HG02623 (cell line): ENCODE data around the gene OR7C1.
"Not testable (repeated sequence)": the region's sequence is repeated elsewhere in the genome, so short reads cannot be mapped to it uniquely, and the experiment has no call there.

Experiments used
- ATAC-seq: cut with Tn5 transposase; IDR thresholded peaks from one replicate; pipeline ENCODE4 v1.9.1; 2021; ENCODE audit warnings: moderate library complexity; ENCODE audit not compliant: unreplicated experiment

The OR7C1 gene

DNA sequence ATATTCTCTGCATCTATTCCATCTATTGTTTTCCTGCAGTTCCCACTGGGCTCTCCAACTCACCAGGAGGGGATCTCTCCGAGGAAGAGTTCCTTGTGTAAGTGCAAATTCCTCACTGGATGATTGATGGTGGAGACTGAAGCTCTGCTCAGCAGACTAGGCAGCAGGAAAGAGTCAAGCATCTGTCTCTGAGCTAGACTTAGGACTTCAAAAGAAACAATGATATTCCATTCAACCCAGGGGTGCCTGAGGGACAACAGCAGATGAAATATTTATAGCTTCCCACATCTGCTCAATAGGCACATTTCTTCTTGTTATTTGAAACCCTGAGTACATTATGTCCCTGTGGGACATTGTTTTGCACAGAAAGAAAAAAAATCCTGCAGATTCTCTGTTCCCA lies at the start of gene OR7C1, which contains the start of gene OR7A5:
TSS of gene OR7C1 (minus strand) at position 175 of the 400 bp plus-strand sequence. CDS start 35,049 bp downstream, outside the sequence.
TSS of gene OR7A5 (minus strand) at position 175 of the 400 bp plus-strand sequence. CDS start 6,944 bp downstream, outside the sequence.
- ATAC-seq: no peak

DNA sequence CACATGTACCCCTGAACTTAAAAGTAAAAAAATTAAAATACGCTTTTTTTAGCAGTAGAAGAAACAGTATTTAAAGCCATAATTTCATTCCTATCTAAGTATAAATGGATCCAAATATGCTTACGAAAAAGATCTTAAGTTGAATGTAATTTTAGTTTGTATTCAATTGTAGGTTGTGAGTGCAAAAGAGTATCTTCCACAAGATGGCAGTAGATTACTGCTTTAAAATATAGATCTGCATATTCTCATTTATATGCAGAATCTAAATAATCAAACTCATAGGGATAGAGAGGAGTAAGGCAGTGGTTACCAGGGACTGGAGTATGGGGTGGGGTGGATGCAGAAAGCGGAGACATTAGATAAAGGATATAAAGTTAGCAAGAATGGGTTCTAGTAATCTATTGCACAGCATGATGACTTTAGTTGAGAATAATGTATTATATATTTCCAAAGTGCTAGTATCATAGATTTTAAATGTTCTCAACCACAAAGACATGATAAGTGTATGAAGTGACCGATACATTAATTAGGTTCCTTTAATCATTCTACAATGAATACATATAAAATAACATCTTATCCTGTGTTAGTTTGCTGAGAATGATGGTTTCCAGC lies 36.7 kb upstream of the OR7C1 start:
- ATAC-seq: no peak

DNA sequence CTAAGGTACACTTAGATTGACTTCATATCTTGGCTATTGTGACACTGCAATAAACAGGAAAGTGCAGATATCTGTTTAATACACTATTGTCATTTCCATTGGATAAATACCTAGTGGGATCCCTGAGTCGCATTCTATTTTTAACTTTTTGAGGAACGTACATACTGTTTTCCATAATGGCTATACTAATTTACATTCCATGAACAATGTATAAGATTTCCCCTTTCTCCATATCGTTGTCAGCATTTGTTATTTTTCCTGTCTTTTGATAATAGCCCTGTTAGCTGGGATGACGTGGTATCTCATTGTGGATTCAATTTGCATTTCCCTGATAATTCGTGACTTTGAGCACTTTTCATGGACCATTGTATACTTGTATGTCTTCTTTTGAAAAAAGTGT lies 33.5 kb upstream of the OR7C1 start:
- no peak for ATAC-seq

DNA sequence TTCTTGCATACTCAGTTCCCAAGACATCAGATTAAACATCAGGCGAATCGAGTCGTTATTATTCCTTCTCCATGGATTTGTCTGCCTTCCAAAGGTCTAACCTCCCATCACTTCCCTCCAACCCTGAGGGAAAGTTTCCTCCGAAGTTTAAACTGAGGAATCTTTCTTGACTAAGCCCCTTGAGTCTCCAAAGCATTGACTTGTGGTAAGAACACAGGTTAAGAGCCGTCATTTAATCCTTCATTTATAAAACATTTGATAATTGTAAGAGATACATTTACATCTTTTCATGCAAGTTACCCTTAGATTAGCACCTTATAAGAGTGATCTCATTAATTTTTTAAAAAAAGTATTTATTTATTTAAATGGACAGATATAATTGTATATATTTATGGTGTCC lies 13.8 kb upstream of the OR7C1 start, which contains the start of gene OR7A10:
TSS of gene OR7A10 (minus strand) at position 101 of the 400 bp plus-strand sequence. CDS start 7,045 bp downstream, outside the sequence.
- ATAC-seq: no peak

DNA sequence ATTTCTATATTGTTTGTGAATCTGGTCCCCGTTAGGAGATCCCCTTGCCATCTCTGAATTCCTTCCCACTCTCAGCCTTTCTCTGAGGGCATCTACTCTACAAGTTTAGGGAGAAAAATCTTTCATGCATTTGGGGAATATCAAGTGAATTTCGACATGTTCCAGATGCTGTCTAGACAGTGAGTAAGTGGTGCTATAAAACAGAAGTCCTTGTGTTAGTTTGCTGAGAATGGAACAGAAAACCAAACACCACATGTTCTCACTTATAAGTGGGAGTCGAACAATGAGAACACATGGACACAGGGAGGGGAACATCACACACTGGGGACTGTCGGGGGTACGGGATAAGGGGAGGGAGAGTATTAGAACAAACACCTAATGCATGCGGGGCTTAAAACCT lies 8.6 kb upstream of the OR7C1 start:
- no peak for ATAC-seq

DNA sequence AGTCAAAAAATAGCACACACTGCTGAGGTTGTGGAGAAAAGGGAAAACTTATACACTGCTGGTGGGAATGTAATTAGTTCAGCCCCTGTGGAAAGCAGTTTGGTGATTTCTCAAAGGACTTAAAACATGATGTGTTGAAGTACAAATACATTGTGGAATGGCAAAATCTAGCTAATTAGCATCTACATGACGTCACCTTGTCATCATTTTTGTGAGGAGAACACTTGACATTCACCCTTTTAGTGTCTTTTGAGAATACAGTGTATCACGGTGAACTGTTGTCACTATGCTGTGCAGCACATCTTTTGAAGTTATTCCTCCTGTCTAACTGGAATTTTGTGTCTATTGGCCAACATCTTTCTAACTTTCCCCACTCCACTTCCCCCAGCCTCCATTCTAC lies 8.2 kb upstream of the OR7C1 start:
- no peak for ATAC-seq

DNA sequence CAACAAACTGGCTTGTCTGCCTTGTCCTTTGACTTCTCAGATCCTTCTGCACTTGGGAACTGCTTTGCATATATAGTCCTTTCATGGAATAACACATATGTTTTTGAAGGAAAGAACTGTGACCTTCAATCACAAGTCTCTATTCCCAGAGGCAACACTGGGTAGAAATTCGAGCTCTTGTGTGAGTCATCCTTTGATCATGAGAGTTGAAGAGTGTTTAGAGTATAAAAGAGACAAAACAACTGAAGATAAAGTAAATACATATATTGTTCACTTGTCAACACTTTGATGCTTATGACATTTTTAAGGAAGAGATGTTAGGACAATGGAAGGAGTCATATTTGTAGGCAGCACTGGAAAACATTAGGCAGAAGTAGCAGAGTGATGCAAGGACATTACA lies 5.2 kb upstream of the OR7C1 start:
- ATAC-seq: no peak

DNA sequence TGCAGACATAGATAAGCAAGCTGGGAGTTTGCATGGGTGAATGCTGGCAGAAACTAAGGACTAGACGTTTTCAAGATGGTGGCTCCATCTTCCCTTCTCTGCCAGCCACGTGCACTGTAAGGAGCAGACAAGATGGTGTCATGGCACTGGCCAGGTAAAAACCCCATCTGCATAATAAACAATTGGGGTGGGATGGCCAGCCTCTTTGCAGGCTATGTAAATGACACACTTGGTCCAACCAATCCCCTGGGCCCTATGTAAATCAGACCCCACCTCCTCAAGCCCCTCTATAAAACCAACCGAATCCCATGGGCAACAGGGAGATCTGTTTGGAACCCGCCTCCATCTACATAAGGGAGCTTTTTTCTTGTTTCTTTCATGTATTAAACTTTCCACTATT lies 2.4 kb upstream of the OR7C1 start:
- no peak for ATAC-seq

DNA sequence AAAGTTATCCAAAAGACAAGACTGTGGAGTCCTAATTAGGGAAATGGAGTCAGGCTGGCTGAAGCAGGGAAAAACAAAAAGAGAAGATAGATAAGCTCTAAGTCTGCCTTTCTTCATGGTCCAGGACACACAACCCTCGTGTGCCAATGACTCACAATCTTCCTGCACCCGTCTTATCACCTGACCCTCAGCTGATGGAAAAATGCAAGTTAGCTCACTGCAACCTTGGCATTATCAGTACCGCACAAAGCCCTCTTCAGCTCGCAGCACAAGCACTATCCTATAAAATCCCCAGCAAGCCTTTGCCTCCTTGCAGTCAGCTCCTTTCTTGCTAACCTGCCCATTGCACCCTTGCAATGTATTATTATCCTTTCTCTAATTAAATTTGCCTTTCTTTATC lies 4.3 kb downstream of the OR7C1 start:
- no peak for ATAC-seq

DNA sequence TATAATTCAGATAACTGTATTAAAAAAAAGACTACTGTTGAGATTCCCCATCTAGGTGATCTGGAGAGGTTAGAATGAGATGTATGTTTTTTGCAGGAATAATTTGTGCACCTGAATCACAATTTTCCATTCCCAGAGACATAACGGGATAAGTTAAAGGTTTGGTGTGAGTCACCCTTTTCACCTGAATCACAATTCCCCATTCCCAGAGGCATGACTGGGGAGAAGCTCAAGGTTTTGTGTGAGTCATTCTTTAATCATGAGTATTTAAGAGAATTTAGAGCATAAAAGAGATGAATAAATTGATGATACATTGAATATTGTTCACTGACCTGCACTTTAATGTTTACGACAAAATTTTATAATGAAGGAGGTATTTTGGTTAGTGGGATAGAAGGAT lies 9.0 kb downstream of the OR7C1 start:
- ATAC-seq: no peak

DNA sequence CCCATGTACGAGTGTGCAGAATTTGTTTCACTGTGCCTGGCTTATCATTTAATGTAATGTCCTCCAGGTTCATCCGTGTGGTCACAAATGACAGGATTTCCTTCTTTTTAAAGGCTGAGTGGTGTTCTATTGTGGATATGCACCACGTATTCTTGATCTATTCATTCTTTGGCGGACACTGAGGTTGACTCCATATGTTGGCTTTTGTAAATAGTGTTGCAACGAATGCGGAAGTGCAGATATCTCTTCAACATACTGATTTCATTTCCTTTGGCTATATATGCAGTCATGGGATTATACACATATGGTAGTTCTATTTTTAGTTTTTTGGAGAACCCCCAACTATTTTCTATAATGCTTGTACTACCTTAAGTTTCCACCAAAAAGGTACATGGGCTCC lies 13.0 kb downstream of the OR7C1 start:
- ATAC-seq: no peak

DNA sequence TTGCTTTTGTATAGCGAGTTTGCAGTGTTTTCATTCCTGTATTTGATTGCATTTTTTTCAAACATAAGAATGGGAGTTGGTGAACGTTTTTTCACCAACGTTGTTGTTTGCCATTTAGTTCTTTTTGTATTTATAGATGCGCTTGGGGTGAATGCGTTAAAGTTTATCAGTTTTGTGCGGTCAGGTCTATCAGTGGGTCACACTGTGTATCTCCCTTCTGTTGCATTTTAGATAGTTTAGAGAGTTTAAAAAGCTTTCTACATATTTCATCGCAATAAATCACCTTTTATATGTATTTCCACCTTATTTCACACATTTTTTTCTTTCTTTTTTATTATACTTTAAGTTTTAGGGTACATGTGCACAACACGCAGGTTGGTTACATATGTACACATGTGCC lies 16.4 kb downstream of the OR7C1 start:
- no peak for ATAC-seq

DNA sequence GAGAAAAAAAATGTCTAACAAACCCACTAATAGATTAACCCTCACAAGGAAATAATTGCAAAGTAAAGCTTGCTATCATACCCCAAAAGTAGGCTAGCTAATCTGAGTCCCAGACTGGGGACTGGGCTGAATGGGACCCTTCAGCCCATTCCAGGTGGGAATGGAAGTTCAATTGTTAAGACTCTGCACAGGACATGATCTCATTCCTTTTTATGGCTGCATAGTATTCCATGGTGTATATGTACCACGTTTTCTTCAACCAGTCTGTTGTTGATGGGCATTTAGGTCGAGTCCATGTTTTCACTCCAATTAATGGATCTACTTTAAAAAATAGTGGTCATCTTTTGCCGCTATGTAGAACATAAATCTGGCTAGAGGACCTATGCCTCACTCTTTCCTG lies 17.9 kb downstream of the OR7C1 start:
- ATAC-seq: no peak

DNA sequence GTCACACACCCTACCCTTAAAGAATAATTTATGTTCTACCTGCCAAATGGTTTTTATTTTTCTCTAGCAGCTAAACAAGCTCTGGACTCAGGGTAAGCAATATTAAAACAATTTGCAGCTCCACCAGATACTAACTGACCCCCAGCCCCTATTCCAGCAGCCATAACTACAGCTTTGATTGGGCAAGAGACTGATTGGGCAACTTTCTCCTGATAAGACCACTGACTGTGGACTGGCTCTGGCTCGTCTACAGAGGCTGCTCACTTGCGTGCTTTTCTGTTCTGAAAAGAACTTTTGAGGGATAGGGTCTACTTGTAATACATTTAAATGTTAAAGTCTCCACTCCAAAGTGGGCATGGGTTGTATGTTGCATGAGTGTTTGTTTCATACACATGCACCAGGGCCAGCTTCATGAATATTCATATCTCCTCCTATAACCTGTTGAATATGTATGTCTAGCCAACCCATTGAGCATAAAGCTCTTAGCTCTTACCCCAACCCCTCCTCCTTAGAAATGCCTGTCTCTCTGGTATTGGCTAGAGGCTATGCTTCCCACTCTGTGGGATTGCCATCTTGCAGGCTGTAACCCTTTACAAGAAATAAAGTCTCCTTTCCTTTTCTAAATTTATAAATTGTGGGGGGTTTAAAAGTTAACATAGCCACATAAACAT lies 19.9 kb downstream of the OR7C1 start:
- ATAC-seq: no peak

DNA sequence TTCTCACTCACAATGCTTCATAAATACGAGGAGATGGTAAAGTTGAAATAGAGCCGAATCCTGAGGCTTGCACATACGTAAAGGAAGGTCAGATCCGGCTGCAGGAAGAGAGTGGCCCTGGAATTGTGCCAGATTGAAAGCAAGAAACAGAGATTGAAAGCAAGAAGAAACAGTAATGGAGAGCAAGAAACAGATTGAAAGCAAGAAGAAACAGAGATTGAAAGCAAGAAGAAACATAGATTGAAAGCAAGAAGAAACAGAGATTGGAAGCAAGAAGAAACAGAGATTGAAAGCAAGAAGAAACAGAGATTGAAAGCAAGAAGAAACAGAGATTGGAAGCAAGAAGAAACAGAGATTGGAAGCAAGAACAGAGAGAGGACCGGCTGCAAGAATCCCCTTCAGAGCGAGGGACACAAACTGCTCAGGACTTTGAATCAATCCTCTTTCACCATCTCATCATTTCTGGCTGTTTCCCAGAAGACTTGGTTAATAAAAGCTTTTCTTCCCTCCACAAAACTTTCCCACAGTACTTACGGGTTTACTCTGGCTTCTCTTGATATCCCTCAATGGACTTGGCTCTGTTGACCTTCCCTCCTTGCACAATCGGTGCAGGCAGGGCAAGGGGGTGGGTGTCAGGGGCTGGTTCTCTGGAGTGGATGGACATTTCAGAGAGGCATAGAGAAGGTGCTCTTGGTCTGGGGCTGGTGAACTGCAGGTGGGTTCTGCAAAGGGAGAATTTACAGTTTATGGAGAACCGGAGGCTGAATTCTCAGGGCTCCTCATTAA lies 25.5 kb downstream of the OR7C1 start:
- ATAC-seq: no peak

DNA sequence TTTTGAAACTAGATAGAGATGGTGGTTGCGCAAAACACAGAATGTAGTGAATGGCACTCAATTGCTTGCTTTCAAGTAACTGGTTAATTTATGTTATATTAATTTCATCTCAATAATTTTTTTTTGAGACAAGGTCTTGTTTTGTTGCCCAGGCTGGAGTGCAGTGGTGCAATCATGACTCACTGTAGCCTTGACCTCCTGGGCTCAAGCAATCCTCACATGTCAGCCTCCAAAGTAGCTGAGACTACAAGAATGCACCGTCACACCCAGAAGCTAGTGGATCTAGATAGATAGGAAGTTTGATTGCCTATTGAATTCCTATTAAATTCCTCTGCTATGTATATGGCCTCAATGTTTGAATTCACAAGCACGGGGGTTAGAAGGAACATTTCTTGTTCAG lies 30.2 kb downstream of the OR7C1 start:
- ATAC-seq: no peak

DNA sequence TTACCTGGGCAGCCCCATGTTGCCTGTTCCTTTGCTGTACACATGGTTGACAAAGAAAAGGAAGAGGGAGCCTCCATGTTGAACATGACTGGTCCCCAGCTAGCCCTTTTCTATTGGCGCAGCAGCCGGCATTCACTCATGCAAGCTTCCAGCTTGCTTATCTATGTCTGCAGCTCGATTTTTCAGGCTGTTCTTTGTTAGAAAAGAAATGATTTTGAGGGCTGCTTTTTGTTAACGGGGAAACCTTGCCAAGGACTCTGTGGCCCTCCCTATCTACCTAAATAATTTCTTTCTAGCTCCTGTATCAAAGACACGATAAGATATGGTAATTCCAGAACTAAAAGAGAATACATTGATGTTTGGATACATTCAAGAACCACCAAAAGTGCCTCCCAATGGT lies 36.2 kb downstream of the OR7C1 start:
- ATAC-seq: no peak

DNA sequence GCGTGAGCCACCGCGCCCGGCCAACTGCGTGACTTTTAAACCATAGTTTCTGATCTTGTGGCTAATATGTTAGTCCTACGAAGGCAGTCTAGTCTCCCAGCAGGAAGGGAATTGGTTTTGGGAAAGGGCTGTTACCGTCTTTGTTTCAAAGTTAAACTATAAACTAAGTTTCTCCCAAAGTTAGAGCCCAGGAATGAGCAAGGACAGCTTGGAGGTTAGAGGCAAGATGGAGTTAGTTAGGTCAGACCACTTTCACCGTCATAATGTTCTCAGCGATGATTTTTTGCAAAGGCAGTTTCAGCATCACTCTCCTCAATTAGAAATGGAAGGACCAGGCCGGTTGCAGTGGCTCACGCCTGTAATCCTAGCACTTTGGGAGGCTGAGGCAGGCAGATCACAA lies 39.0 kb downstream of the OR7C1 start:
- ATAC-seq: no peak

DNA sequence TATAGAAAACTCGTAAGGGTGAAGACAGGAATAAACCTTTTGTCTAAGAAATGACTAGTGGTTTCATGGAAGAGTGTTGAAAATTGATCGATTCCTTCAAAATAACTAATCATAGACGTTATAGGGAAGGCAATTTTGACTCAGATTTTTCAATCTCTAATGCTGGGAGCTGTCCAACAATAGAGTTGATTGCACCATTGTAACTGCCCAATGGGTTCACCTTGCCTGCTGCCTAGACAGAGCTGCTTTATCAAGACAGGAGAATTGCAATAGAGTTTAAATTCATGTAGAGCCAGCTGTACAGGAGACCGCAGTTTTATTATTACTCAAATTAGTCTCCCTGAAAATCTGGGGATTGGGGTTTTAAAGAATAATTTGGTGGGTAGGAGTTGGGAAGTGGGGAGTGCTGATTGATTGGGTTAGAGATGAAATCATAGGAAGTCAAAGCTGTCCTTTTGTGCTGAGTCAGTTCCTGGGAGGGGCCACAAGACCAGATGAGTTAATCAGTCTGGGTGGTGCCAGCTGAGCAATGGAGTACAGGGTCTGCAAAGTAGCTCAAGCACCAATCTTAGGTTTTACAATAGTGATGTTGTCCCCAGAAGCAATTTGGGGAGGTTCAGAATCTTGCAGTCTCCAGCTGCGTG lies 39.8 kb downstream of the OR7C1 start:
- ATAC-seq: no peak

DNA sequence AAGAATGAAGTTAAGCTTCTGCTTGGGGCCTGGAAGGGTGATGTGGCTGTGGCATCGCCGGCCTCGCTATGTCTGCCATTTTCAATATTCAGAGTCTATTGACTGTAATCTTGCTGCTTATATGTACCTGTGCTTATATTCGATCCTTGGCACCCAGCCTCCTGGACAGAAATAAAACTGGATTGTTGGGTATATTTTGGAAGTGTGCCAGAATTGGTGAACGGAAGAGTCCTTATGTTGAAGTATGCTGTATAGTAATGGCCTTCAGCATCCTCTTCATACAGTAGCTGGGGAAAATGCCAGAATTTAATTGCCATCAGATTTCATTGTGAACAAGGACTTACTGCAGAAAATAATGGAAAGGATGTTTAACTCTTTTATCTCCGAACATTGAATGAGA lies 42.7 kb downstream of the OR7C1 start:
- not testable (repeated sequence) for ATAC-seq

DNA sequence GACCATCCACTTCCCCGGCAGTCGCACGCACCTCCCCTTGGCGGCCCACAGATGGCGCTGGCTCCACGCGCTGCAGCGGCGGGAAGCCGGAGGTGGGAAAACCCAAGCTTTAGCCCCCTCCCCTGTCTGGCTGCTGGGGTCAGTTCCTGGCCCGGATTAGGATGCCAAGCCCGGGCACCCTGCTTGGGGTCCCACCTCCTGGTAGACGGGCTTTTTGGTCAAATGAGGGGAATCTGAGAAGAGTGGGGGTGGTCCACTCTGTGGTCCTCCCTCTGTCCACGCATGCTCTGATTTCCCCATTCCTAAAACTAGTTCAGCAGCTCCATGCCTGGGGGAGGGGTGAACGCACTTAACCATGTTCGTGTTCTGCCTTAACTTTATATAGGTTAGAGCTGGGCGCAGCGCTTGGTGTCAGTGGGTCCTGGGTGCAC lies 48.5 kb downstream of the OR7C1 start:
- no peak for ATAC-seq
